Ectodermal cell (in vitro differentiated cells): ENCODE data around the gene SRRM2.

Experiments used
- H3K27ac ChIP-seq: 2 replicates; pipeline ENCODE4 v1.7.0; 2013; ENCODE audit warnings: mild to moderate bottlenecking, low read depth, low read length; ENCODE audit not compliant: insufficient read depth, poor library complexity, severe bottlenecking
- H3K27me3 ChIP-seq: 2 replicates; pipeline ENCODE4 v1.7.0; 2013; ENCODE audit warnings: mild to moderate bottlenecking, low read length; ENCODE audit not compliant: insufficient read depth, control insufficient read depth, poor library complexity, severe bottlenecking
- H3K36me3 ChIP-seq: one replicate; pipeline ENCODE4 v1.7.0; 2013; ENCODE audit warnings: low read length; ENCODE audit not compliant: control insufficient read depth, insufficient read depth
- H3K4me1 ChIP-seq: one replicate; pipeline ENCODE4 v1.7.0; 2013; ENCODE audit warnings: low read length; ENCODE audit not compliant: control insufficient read depth, insufficient read depth
- H3K4me3 ChIP-seq: 2 replicates; pipeline ENCODE4 v1.7.0; 2013; ENCODE audit warnings: low read depth, low read length, control low read depth; ENCODE audit not compliant: insufficient read depth
- H3K9me3 ChIP-seq: 2 replicates; pipeline ENCODE4 v1.7.0; 2013; ENCODE audit warnings: mild to moderate bottlenecking, low read length, moderate library complexity; ENCODE audit not compliant: control insufficient read depth
- WGBS, 2 experiments: methylation state at CpG; one replicate each; pipeline ENCODE4 v1.1.7; 2013; ENCODE audit warnings: missing lambda C conversion rate in 2 of 2; 5-methylcytosine and 5-hydroxymethylcytosine counted together

The SRRM2 gene

DNA sequence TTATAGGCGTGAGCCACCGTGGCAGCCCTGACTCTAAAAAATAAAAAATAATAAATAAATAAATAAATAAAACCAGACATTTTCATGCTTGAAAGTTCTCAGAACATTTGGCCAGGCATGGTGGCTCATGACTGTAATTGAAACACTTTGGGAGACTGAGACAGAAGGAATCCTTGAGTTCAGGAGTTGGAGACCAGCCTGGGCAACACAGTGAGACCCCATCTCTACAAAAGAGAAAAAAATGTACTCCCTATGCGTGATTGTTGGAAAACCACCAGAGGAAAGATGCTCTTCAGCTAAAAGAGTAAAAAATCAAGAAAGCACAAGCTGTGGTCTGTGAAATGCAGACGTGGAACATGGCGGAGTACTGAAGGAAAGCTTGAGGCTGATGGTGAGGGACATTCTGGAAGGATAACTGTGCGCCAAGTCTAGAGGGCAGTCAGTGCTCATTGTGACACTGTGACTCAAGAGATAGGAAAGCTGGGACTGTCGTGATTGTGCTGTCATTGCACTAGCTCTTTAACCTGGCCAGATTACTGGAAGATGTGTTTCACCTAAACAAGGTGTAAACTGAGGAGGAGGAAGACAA lies 28.3 kb upstream of the SRRM2 start:
- Histone ChIP-seq H3K27ac (no peak overlapping the region), H3K4me1 (no peaks in the 10 kb centered on the region), H3K4me3 (no peak overlapping the region), H3K27me3 (no peaks in the 10 kb centered on the region), H3K9me3 (no peaks in the 10 kb centered on the region), H3K36me3 (no peaks in the 10 kb centered on the region)
- 90% methylated on average over 5 of the region's 7 CpGs for WGBS, 2 experiments

DNA sequence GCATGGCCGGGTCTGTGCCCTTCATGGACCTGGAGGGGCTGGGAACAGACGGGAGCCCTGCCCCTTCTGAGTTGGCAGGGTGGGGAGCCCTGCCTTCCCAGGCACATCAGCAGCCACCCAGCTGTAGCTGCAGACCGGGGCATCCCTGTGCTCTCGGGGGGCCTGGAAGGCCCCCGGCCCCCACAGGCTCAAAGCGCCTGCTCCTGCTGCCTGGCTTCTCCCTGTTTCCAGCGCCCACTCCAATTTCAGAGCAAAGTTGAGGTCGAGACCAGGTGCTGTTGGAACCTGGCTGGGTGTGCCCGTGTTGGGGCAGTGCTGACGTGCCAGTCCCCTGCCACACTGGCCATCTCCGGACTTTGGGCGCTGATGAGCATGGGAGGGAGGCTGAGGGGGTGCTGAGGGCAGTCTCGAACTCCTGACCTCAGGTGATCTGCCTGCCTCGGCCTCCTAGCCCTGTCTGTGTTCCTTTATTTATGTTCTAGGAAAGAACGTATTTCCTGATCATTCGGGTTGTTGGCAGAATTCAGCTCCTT lies 27.6 kb upstream of the SRRM2 start:
- Histone ChIP-seq H3K27ac (no peak overlapping the region), H3K4me1 (no peaks in the 10 kb centered on the region), H3K4me3 (no peak overlapping the region), H3K36me3 (no peaks in the 10 kb centered on the region), H3K27me3 (no peaks in the 10 kb centered on the region), H3K9me3 (no peaks in the 10 kb centered on the region)
- WGBS, 2 experiments = 87 to 89% methylated on average over 16 of the region's 16 CpGs

DNA sequence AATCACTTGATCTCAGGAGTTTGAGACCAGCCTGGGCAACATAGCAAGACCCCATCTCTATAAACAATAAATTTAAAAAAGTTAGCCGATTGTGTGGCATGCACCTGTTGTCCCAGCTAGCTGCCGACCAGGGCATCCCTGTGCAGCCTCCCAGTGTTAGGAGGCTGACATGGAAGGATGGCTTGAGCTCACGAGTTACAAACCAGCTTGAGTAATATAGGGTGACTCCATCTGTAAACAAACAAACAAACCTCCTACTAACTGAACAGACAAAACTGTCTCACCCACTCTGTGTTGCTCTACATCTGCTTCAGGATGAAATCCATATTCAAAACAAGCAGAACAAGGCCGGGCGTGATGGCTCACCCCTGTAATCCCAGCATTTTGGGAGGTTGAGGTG lies 25.5 kb upstream of the SRRM2 start:
- 90 to 93% methylated on average over 5 of the region's 5 CpGs for WGBS, 2 experiments
- Histone ChIP-seq H3K9me3 (no peaks in the 10 kb centered on the region), H3K36me3 (no peaks in the 10 kb centered on the region), H3K27me3 (no peaks in the 10 kb centered on the region), H3K4me1 (no peaks in the 10 kb centered on the region), H3K27ac (no peak overlapping the region), H3K4me3 (no peak overlapping the region)

DNA sequence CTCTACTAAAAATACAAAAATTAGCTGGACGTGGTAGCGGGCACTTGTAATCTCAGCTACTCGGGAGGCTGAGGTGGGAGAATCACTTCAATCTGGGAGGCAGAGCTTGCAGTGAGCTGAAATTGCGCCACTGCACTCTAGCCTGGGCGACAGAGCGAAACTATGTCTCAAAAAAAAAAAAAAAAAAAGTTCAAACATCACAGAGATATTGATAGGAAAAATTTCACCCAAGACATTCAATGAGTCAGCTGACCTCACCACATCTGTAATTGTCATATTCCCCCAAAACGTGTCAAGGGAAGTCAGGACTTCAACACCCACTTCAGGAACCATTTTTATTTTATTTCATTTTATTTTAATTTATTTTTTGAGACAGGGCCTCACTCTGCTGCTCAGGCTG lies 24.4 kb upstream of the SRRM2 start:
- no peak overlapping the region for H3K27ac ChIP-seq
- 91 to 93% methylated on average over 7 of the region's 7 CpGs for WGBS, 2 experiments
- H3K36me3 ChIP-seq = no peaks in the 10 kb centered on the region
- no peaks in the 10 kb centered on the region for H3K9me3 ChIP-seq
- no peaks in the 10 kb centered on the region for H3K27me3 ChIP-seq
- no peak overlapping the region for H3K4me3 ChIP-seq
- no peaks in the 10 kb centered on the region for H3K4me1 ChIP-seq

DNA sequence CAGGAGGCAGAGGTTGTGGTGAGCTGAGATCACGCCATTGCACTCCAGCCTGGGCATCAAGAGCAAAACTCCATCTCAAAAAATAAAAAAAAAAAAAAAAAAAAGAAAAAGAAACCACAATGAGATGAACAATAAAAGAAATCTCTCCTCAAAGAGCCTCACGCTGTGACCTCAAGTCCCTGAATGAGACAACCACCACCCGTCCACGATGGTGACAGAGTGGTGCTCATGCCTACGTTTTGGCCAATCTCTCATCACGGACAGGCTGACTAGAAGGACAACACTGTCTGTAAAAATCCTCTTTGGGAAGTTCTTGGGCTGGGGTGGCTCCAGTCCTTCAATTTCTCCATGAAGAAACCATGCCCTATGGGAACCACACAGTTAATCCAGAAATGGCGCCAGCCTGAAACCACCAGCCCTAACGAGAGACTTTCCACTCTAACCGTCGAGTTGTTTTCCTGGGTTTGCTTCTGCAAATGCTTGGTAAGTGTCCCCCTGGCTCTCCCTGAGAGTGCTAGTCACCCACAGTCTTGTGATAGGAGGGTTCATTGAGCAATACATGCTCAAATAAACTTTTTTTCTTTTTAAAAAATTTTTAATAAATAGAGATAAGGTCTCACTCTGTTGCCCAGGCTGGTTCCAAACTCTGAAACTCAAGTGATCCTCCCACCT lies 17.5 kb upstream of the SRRM2 start:
- Histone ChIP-seq H3K36me3 (no peaks in the 10 kb centered on the region), H3K9me3 (no peaks in the 10 kb centered on the region), H3K27me3 (no peaks in the 10 kb centered on the region), H3K27ac (no peak overlapping the region), H3K4me3 (no peak overlapping the region), H3K4me1 (no peaks in the 10 kb centered on the region)
- 92 to 94% methylated on average over 9 to 10 of the region's 10 CpGs for WGBS, 2 experiments

DNA sequence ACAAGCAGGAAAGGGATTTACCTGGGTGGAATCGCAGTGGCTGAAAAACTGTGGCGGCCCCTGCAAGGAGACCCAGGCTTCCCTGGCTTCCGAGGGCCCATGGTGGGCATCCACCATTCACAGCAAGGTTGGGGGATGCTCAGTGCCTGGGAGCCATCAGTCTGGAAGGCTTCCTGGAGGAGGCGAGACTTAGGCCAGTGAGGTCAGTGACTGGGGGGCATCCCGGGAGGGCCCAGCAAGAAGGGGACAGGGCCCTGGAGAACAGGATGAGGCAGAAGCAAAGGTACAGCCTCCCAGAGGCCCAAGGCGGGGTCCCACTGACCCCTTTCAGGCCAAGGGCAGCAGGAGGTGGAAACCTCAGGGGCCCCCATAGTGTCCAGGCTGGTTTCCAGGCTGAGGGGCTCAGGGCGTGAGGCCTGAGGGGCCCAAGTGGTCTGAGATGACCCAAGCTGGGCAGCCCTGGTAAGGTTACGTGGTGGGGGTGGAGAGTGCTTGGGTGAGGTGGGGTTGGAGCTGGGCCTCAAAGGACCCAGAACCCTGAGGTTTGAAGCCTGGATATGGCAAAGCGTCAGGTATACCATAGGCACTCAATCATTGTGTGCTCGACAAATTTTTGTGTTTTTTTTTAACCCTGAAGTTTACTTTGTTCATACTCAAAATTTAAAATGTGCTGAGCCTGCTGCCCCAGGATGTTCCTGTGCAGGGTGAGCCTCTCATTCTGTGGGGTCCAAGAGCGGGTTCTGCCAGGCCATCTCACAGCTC lies 15.8 kb upstream of the SRRM2 start:
- Histone ChIP-seq H3K4me3 (no peak overlapping the region), H3K36me3 (no peaks in the 10 kb centered on the region), H3K27me3 (no peaks in the 10 kb centered on the region), H3K9me3 (no peaks in the 10 kb centered on the region), H3K4me1 (no peaks in the 10 kb centered on the region), H3K27ac (no peak overlapping the region)
- WGBS, 2 experiments = 92 to 93% methylated on average over 11 of the region's 11 CpGs

DNA sequence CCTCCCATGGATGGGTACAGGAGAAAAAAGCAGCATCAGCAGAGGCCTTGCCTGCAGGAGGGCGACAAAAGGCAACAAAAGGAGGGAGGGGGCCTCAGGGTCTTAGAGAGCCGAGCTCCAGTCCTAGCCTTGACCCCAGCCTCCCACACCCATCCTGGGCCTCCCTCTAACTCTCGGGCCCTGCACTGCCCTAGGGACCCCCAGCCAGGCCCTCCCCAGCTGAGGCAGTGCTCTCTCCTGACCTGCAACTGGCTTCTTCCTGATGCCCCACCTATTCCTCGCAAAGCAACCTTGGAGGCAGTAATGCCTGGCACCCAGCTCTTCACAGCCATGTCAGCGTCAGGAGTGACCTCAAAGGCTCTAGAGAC lies 15.2 kb upstream of the SRRM2 start:
- H3K9me3 ChIP-seq = no peaks in the 10 kb centered on the region
- no peaks in the 10 kb centered on the region for H3K4me1 ChIP-seq
- WGBS, 2 experiments = 65 to 68% methylated on average over 5 of the region's 5 CpGs
- H3K4me3 ChIP-seq = no peak overlapping the region
- no peak overlapping the region for H3K27ac ChIP-seq
- H3K27me3 ChIP-seq = no peaks in the 10 kb centered on the region
- H3K36me3 ChIP-seq = no peaks in the 10 kb centered on the region

DNA sequence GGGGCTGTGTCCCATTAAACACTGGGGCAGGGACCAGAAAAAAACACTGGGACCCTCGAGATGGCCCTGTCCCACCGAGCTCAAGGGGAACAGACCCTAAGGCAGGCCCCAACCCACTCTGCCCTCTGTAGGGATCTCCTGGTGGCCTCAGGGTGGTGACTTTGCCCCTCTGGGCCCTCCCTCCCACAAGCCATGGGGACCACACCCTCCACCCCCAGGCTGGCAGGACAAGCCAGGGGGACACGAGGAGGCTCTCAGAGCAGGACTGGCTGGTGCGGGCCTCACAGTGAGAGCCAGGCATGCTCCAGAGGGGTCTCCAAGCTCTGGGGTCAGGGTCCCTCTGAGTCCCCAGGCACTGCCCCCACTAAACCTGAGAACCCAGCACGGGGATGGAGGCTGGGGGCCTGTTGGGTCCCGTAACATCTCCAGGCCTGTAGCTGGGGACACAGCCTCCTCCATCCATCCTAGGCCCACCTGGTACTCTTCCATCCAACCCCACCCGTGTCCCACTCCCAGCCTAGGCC lies 14.5 kb upstream of the SRRM2 start:
- WGBS, 2 experiments = 78 to 80% methylated on average over 7 of the region's 7 CpGs
- Histone ChIP-seq H3K4me1 (no peaks in the 10 kb centered on the region), H3K27ac (no peak overlapping the region), H3K9me3 (no peaks in the 10 kb centered on the region), H3K4me3 (no peak overlapping the region), H3K36me3 (no peaks in the 10 kb centered on the region), H3K27me3 (no peaks in the 10 kb centered on the region)

DNA sequence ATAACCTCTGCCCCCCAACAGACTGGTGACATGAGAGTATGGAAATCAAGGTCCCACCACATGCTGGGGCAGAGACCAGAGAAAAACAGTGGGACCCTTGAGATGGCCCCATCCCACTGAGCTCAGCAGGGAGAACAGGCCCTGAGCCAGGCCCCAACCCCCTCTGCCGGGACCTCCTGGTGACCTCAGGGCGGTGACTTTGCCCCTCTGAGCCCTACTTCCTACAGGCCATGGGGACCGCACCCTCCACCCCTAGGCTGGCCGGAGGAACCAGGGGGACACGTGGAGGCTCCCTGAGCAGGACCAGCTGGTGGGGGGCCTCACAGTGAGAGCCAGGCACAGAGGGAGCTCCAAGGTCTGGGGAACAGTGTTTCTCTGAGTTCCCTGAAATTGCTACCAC lies 13.8 kb upstream of the SRRM2 start:
- H3K4me1 ChIP-seq = no peaks in the 10 kb centered on the region
- no peak overlapping the region for H3K4me3 ChIP-seq
- no peaks in the 10 kb centered on the region for H3K36me3 ChIP-seq
- 84 to 88% methylated on average over 5 of the region's 5 CpGs for WGBS, 2 experiments
- H3K9me3 ChIP-seq = no peaks in the 10 kb centered on the region
- no peaks in the 10 kb centered on the region for H3K27me3 ChIP-seq
- H3K27ac ChIP-seq = no peak overlapping the region
